SHP77 treated with DMSO at 0.1 percent for 48 hours (cell line): ENCODE measurements around the gene VEPH1.

Experiments
- DNase-seq: peaks from one replicate; lab custom pipeline; 2025; lab: John Stamatoyannopoulos, UW

Gene VEPH1

GRCh38 chr3:157477441-157477840 is 25.8 kb downstream of the VEPH1 start:
- no peak for DNase-seq

GRCh38 chr3:157475921-157476414 is 27.2 kb downstream of the VEPH1 start:
- DNase-seq: no peak

GRCh38 chr3:157472648-157473047 is 30.6 kb downstream of the VEPH1 start:
- DNase-seq: no peak

- no peak for DNase-seq
These were observed 32.2 kb downstream of the VEPH1 start for GRCh38 chr3:157471064-157471463.

- DNase-seq: no peak
These were observed 33.5 kb downstream of the VEPH1 start for GRCh38 chr3:157469561-157470294.

- DNase-seq: no peak
These were observed 36.0 kb downstream of the VEPH1 start for GRCh38 chr3:157467200-157467599.

- DNase-seq: no peak
These were observed 37.5 kb downstream of the VEPH1 start for GRCh38 chr3:157465741-157466140.

GRCh38 chr3:157464321-157464720 is 38.9 kb downstream of the VEPH1 start:
- DNase-seq: no peak

- no peak for DNase-seq
These were observed 39.4 kb downstream of the VEPH1 start for GRCh38 chr3:157463816-157464215.

GRCh38 chr3:157460253-157460652 is 43.0 kb downstream of the VEPH1 start:
- no peak for DNase-seq

GRCh38 chr3:157459706-157460105 is 43.5 kb downstream of the VEPH1 start:
- no peak for DNase-seq

GRCh38 chr3:157453824-157454223 is 49.4 kb downstream of the VEPH1 start:
- no peak for DNase-seq

- DNase-seq: no peak
These were observed 51.1 kb downstream of the VEPH1 start for GRCh38 chr3:157452097-157452496.

- DNase-seq: no peak
These were observed 56.1 kb downstream of the VEPH1 start for GRCh38 chr3:157447026-157447694.

- no peak for DNase-seq
These were observed 57.4 kb downstream of the VEPH1 start for GRCh38 chr3:157445857-157446256.

- no peak for DNase-seq
These were observed 58.4 kb downstream of the VEPH1 start for GRCh38 chr3:157444797-157445184.

- DNase-seq: no peak
These were observed 59.1 kb downstream of the VEPH1 start for GRCh38 chr3:157443905-157444796.

- no peak for DNase-seq
These were observed 60.5 kb downstream of the VEPH1 start for GRCh38 chr3:157442729-157443128.

GRCh38 chr3:157441102-157441624 is 62.1 kb downstream of the VEPH1 start:
- DNase-seq: no peak

GRCh38 chr3:157438194-157438730 is 65.0 kb downstream of the VEPH1 start:
- DNase-seq: no peak

GRCh38 chr3:157436583-157437291 is 66.5 kb downstream of the VEPH1 start, which contains the start of gene PTX3:
TSS of gene PTX3 (plus strand) at chr3:157436850. CDS start at chr3:157436934, 84 bp downstream.
- no peak for DNase-seq
